ENCODE results near the gene SCUBE2.

The SCUBE2 gene

DNA sequence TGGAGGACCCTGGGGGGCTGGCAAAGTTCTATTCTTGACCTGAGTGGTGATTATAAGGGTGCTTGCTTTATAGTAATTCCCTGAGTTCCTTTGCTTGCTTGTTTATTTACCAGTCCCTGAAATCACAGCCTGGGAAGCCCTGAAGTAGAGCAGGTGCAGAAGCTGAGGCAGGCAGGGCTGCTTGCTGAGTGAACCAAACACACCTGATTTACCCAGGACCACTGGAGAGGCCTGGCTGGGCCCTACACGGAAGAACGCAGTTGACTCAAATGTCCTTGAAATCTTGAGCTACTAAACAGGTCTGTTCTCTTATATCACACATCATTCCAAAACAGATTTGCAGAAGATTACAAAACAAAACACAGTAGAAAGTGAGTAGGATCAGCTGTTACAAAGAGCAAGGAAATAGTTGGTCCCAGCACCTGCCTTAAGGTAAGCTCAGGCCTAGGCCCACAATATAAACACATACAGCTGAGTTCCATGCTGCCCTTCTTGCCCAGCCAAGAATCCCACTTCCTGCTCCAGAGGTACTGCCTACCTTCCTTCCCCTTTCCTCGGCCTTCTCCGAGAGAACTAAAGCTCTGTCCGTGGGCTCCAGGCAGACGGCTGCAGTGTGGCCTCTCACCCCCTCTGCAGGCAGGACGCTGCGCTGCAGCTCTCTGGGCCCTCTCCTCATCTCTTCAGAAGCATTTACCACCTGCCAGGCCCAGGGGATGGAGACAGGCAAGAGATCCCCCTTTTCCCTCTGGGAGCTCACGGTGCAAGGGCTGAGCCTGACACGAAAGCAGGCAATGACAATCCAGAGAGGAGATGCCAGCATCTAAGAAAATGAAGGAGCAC lies 46.1 kb upstream of the SCUBE2 start:
- Histone ChIP-seq H3K4me1 (ENCODE audit: control insufficient read depth in 1 of 2, insufficient read depth in 1 of 2, low read depth in 1 of 2, low read length in 1 of 2) (no peaks in the 10 kb centered on the region), H3K4me3 (ENCODE audit: low read depth in 1 of 2, low read length in 1 of 2) (no peak overlapping the region), H3K9me3 (no peaks in the 10 kb centered on the region), H3K27ac (peak overlapping the region; percentile 32), H3K36me3 (peaks cover 93% of the 10 kb centered on the region), H3K27me3 (no peaks in the 10 kb centered on the region)
- TF ChIP-seq, protein P1, sequence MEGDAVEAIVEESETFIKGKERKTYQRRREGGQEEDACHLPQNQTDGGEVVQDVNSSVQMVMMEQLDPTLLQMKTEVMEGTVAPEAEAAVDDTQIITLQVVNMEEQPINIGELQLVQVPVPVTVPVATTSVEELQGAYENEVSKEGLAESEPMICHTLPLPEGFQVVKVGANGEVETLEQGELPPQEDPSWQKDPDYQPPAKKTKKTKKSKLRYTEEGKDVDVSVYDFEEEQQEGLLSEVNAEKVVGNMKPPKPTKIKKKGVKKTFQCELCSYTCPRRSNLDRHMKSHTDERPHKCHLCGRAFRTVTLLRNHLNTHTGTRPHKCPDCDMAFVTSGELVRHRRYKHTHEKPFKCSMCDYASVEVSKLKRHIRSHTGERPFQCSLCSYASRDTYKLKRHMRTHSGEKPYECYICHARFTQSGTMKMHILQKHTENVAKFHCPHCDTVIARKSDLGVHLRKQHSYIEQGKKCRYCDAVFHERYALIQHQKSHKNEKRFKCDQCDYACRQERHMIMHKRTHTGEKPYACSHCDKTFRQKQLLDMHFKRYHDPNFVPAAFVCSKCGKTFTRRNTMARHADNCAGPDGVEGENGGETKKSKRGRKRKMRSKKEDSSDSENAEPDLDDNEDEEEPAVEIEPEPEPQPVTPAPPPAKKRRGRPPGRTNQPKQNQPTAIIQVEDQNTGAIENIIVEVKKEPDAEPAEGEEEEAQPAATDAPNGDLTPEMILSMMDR (IDR thresholded peaks at IDR 0.05) = peak; percentile 50

DNA sequence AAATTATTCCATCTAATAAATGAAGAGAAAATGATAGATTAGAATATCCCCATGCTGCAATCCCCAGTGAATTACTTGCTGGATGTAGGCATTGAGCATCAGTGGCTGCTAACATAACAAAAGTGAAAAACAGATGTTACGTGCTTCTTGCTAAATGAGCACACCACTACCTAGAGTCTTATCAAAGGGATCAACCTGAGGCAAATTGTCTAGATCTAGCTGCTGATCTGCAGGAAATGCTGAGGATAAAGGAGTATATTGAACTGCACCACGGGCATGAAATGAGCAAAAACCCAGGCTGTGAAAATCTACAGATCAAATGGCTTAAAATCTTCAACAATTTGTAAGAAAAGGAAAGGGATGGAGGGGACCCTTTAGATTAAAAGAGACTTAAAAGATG lies 45.3 kb upstream of the SCUBE2 start:
- Histone ChIP-seq H3K4me1 (ENCODE audit: control insufficient read depth in 1 of 2, insufficient read depth in 1 of 2, low read depth in 1 of 2, low read length in 1 of 2) (no peaks in the 10 kb centered on the region), H3K4me3 (ENCODE audit: low read depth in 1 of 2, low read length in 1 of 2) (no peak overlapping the region), H3K9me3 (no peaks in the 10 kb centered on the region), H3K27ac (no peak overlapping the region), H3K27me3 (no peaks in the 10 kb centered on the region), H3K36me3 (peaks cover 86% of the 10 kb centered on the region)
- TF ChIP-seq, protein P1 (IDR thresholded peaks at IDR 0.05) = no peak

DNA sequence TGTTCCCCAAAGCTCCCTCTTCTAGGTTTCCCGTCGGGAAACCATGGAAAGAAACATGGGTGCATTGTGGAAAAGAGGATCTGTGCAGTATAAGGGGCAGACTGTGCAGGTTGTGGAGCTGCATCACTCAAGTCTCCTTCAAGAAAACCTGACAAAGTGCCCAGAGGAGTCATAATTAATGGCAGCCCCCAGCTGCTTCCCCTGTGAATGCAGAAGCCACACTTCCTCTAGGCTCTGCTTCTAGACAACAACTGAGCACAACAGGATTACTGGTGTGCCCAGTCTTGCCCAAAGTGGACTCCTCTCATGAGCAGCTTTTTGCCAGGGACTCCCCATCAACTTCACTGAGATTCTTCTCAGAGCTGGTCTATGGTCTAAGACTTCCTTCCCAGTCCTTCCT lies 42.6 kb upstream of the SCUBE2 start:
- Histone ChIP-seq H3K36me3 (peaks cover 61% of the 10 kb centered on the region), H3K4me1 (ENCODE audit: control insufficient read depth in 1 of 2, insufficient read depth in 1 of 2, low read depth in 1 of 2, low read length in 1 of 2) (no peaks in the 10 kb centered on the region), H3K27ac (no peak overlapping the region), H3K27me3 (no peaks in the 10 kb centered on the region), H3K9me3 (no peaks in the 10 kb centered on the region), H3K4me3 (ENCODE audit: low read depth in 1 of 2, low read length in 1 of 2) (no peak overlapping the region)
- TF ChIP-seq, protein P1 (IDR thresholded peaks at IDR 0.05) = no peak

DNA sequence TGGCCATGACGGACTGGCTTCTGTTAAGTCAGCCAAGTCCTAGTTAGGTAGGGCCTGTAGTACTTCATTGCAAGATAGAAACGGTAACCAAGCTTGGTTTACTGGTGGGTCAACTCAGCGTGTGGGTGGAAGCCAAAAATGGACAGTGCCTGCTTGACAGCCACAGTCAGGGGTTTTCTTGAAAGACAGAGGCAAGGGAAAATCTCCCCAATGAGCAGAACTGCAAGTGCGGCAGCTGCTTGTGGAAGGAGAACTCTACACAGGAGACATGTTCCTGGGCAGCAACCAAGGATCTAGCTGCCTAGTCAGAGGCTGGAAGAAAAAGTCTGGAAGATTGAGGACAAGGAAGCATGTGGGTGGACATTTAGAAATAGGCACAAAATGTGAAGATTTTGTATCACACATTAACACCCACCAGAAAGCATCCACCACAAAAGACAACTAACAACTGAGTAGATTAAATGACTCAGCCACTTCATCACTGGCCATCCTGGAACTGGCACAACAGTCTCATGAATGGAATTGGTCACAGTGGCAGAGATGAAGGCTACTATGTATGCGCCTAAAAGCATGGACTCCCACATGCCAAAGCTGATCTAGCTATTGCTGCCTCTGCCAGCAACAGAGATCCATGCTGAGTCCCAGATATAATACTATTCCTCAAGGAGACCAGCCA lies 40.9 kb upstream of the SCUBE2 start:
- TF ChIP-seq, protein P1 (IDR thresholded peaks at IDR 0.05) = no peak
- Histone ChIP-seq H3K4me3 (ENCODE audit: low read depth in 1 of 2, low read length in 1 of 2) (no peak overlapping the region), H3K27me3 (no peaks in the 10 kb centered on the region), H3K36me3 (peaks cover 44% of the 10 kb centered on the region), H3K4me1 (ENCODE audit: control insufficient read depth in 1 of 2, insufficient read depth in 1 of 2, low read depth in 1 of 2, low read length in 1 of 2) (no peaks in the 10 kb centered on the region), H3K9me3 (no peaks in the 10 kb centered on the region), H3K27ac (no peak overlapping the region)

DNA sequence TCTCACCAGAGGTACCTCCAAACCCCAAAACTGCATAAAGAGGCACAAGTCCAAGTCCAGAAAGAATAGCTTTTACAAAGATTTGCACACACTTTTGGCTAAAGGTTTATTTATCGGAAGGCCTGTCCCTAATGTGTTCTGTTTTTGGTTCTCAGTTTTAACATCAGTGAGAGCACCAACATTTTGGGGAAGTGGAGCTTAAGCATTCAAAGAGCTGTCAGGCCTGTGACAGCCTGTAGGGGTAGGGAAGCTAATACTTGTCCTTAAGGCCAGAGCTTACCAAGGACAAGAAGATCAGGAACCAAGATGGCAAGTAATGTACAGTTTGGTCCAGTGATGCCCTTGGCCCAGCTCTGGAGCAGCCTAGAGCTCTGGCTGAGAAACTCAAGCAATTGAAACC lies 38.9 kb upstream of the SCUBE2 start:
- TF ChIP-seq, protein P1 (IDR thresholded peaks at IDR 0.05) = no peak

More for the DNA sequence above, 38.9 kb upstream of the SCUBE2 start:
- Histone ChIP-seq H3K36me3 (peaks cover 28% of the 10 kb centered on the region), H3K27me3 (no peaks in the 10 kb centered on the region), H3K9me3 (no peaks in the 10 kb centered on the region), H3K4me1 (ENCODE audit: control insufficient read depth in 1 of 2, insufficient read depth in 1 of 2, low read depth in 1 of 2, low read length in 1 of 2) (no peaks in the 10 kb centered on the region), H3K4me3 (ENCODE audit: low read depth in 1 of 2, low read length in 1 of 2) (no peak overlapping the region), H3K27ac (no peak overlapping the region)

Data from neutrophil (primary cell).